HepG2 (cell line): ENCODE data around the gene ENTREP1. TPM values are rescaled to one million over a fixed set of nuclear protein-coding genes. Genes with fewer than 3 reads are reported as not detected.

Experiments
- ATAC-seq: fragments of 200-7000 bp; cut with Tn5 transposase; 3 replicates; pipeline ENCODE4 v1.9.1; 2020; ENCODE audit warnings: mild to moderate bottlenecking, moderate library complexity
- BruUV-seq: library from RNA; stranded (reverse); fragments of 400-500 nt; replicated peaks from 2 replicates; lab custom pipeline; 2021; lab: Mats Ljungman, UMichigan
- CTCF ChIA-PET: fragments of 300-600 bp; formaldehyde crosslinking; extraction: SDS; loops from one replicate; lab custom pipeline; 2021; ENCODE audit warnings: low total read pairs, inconsistent platforms, low intra/inter-chr PET ratio; lab: Yijun Ruan, JAX
- POLR2A ChIA-PET: fragments of 350-600 bp; sonication (Branson Sonifier 250); formaldehyde crosslinking; loops from one replicate; lab custom pipeline; 2020; ENCODE audit warnings: antibody characterized with exemption, inconsistent platforms; lab: Yijun Ruan, JAX
- DNase-seq: peaks from one replicate; pipeline ENCODE4 v3.0.0-alpha.2; 2015; ENCODE audit warnings: low spot score
- FAIRE-seq: peaks from 3 replicates; lab custom pipeline; 2011; peaks lifted over from hg19 to GRCh38; lab: Jason Lieb, UNC
- H2AFZ ChIP-seq: one replicate; pipeline ENCODE4 v1.6.1; 2011; ENCODE audit warnings: low read length, inconsistent platforms
- H3K27ac ChIP-seq: fragments of 300-600 bp; 3 replicates; pipeline ENCODE4 v1.8.0; 2011; ENCODE audit warnings: mixed run types, mild to moderate bottlenecking, mixed read lengths, low read length, inconsistent platforms; ENCODE audit not compliant: insufficient read depth; ENCODE audit errors: extremely low read length
- H3K27me3 ChIP-seq, 2 experiments: fragments of 200-600 bp in 1 of 2; 2 replicates in 1 of 2; 3 replicates in 1 of 2; pipeline versions ENCODE4 v1.6.0 to v1.8.0; 2011; ENCODE audit warnings: low read length in 2 of 2, mild to moderate bottlenecking in 2 of 2, moderate library complexity in 2 of 2, inconsistent platforms in 1 of 2; ENCODE audit not compliant: insufficient read depth in 2 of 2, control insufficient read depth in 1 of 2
- H3K36me3 ChIP-seq, 2 experiments: fragments of 200-600 bp in 1 of 2; replicated peaks in 1 of 2; 2 replicates in 1 of 2; 3 replicates in 1 of 2; pipeline versions ENCODE4 v1.5.1 to v1.8.0; 2011; ENCODE audit warnings: low read length in 2 of 2, inconsistent platforms in 1 of 2; ENCODE audit not compliant: insufficient read depth in 2 of 2, control insufficient read depth in 1 of 2
- H3K4me1 ChIP-seq: 2 replicates; pipeline ENCODE4 v1.5.1; 2012; ENCODE audit warnings: low read length, inconsistent platforms; ENCODE audit not compliant: insufficient read depth
- H3K4me2 ChIP-seq: 2 replicates; pipeline ENCODE4 v1.6.0; 2011; ENCODE audit warnings: low read depth, low read length, inconsistent platforms
- H3K4me3 ChIP-seq, 3 experiments: fragments of 200-600 bp in 1 of 3; sonication (generic), shearing (Covaris generic) in 1 of 3; replicated peaks in 1 of 3; 2 replicates each; pipeline ENCODE4 v1.5.1; 2011 to 2016; ENCODE audit warnings: low read length in 3 of 3, inconsistent platforms in 2 of 3, low read depth in 2 of 3, mild to moderate bottlenecking in 2 of 3, control low read depth in 1 of 3, mixed read lengths in 1 of 3; ENCODE audit not compliant: insufficient read depth in 1 of 3
- H3K79me2 ChIP-seq: one replicate; pipeline ENCODE4 v1.6.1; 2011; ENCODE audit warnings: low read length, inconsistent platforms; ENCODE audit not compliant: insufficient read depth
- H3K9ac ChIP-seq: 2 replicates; pipeline ENCODE4 v1.6.0; 2011; ENCODE audit warnings: mild to moderate bottlenecking, low read depth, low read length, inconsistent platforms; ENCODE audit not compliant: insufficient read depth
- H3K9me3 ChIP-seq: 2 replicates; pipeline ENCODE4 v1.5.1; 2012; ENCODE audit warnings: mild to moderate bottlenecking, low read length
- H4K20me1 ChIP-seq: 2 replicates; pipeline ENCODE4 v1.6.0; 2011; ENCODE audit warnings: inconsistent platforms, mild to moderate bottlenecking, low read length, moderate library complexity; ENCODE audit not compliant: insufficient read depth
- ARNT ChIP-seq: fragments of 450-650 bp; IDR thresholded peaks from 2 replicates; pipeline ENCODE4 v1.6.1; 2017
- ETV6 ChIP-seq: sonication (generic); formaldehyde crosslinking; conservative IDR thresholded peaks from 2 replicates; pipeline ENCODE4 v1.4.0; 2020; ENCODE audit warnings: missing genetic modification reagents
- EZH2 ChIP-seq: conservative IDR thresholded peaks from 2 replicates; pipeline ENCODE4 v1.6.1; 2012; ENCODE audit warnings: mild to moderate bottlenecking, low read depth, low read length, moderate library complexity
- RELA ChIP-seq: sonication (generic); formaldehyde crosslinking; IDR thresholded peaks from 2 replicates; pipeline ENCODE4 v1.4.0; 2020; ENCODE audit warnings: missing genetic modification reagents
- REST ChIP-seq, 2 experiments: IDR thresholded peaks; 2 replicates each; pipeline ENCODE4 v1.6.1; 2011 to 2012; ENCODE audit warnings: low read length in 2 of 2, borderline replicate concordance in 1 of 2, low read depth in 1 of 2, mild to moderate bottlenecking in 1 of 2, moderate library complexity in 1 of 2
- SRSF9 ChIP-seq: fragments of 200-400 bp; formaldehyde crosslinking; IDR thresholded peaks from 2 replicates; pipeline ENCODE4 v1.6.1; 2018; ENCODE audit warnings: borderline replicate concordance, mild to moderate bottlenecking, low read depth, low read length; ENCODE audit not compliant: insufficient read depth, poor library complexity, severe bottlenecking
- ZEB1 ChIP-seq: IDR thresholded peaks from 2 replicates; pipeline ENCODE4 v1.6.1; 2012; ENCODE audit warnings: mild to moderate bottlenecking, low read depth, inconsistent platforms; ENCODE audit not compliant: insufficient replicate concordance
- ZNF121 ChIP-seq: sonication (generic); formaldehyde crosslinking; IDR thresholded peaks from 2 replicates; pipeline ENCODE4 v1.5.0; 2020; ENCODE audit warnings: mild to moderate bottlenecking, missing genetic modification reagents
- ZNF142 ChIP-seq: sonication (generic); formaldehyde crosslinking; IDR thresholded peaks from 2 replicates; pipeline ENCODE4 v1.4.0; 2020; ENCODE audit warnings: missing genetic modification reagents
- ZNF207 ChIP-seq: fragments of 450-650 bp; IDR thresholded peaks from 2 replicates; pipeline ENCODE4 v1.6.1; 2016; ENCODE audit warnings: antibody characterized with exemption, borderline replicate concordance
- ZNF570 ChIP-seq: sonication (generic); formaldehyde crosslinking; IDR thresholded peaks from 2 replicates; pipeline ENCODE4 v1.4.0; 2020; ENCODE audit warnings: mild to moderate bottlenecking, missing genetic modification reagents, borderline replicate concordance
- WGBS: methylation state at CpG from one replicate; pipeline ENCODE4 v1.1.6; 2017; ENCODE audit warnings: low lambda C conversion rate; 5-methylcytosine and 5-hydroxymethylcytosine counted together
- in situ Hi-C: cut with HindIII; loops from 2 replicates; pipeline ENCODE4 v1.10.0; 2017; ENCODE audit warnings: low pct_unique_long_range_greater_than_20kb; ENCODE audit not compliant: extremely low pct_ligation_motif_present
- intact Hi-C: fragments of 100-400 bp; cut with micrococcal nuclease; formaldehyde crosslinking; loops from one replicate; pipeline ENCODE4 v1.10.0; 2022; ENCODE audit not compliant: unreplicated experiment
- polyA plus RNA-seq, 8 experiments: library from polyadenylated mRNA; depleted of rRNA in 3 of 8; stranded (reverse) in 7 of 8; unstranded in 1 of 8; fragments of >200 nt; fragmentation: Illumina TruSeq in 4 of 8; extraction: Trizol in 4 of 8; gene quantifications; 2 replicates each; pipeline versions ENCODE4 v1.2.1 to v1.2.3, GENCODE V29; 2011 to 2016; ENCODE audit warnings: low read depth in 4 of 8, missing spikeins in 1 of 8, mixed read lengths in 1 of 8; ENCODE audit not compliant: insufficient read depth in 1 of 8
- total RNA-seq, 5 experiments: library from RNA; depleted of rRNA; stranded (reverse); fragments of >200 nt; fragmentation: Illumina TruSeq; extraction: Trizol; gene quantifications; 2 replicates each; pipeline ENCODE4 v1.2.3, GENCODE V29; 2016; ENCODE audit warnings: low read depth in 1 of 5

Gene ENTREP1
- total and polyA plus RNA-seq, 2 of the 13 experiments (the other 11 are each of a cell fraction or from before 2014, with no cell fraction given) = not detected

GRCh38 chr9:69433392-69433791 lies 108.4 kb downstream of the ENTREP1 start (continued):
- TF ChIP-seq REST (IDR thresholded peaks at IDR 0.05; ENCODE audit: borderline replicate concordance in 1 of 2, low read depth in 1 of 2, low read length in 2 of 2) = no peak
- TF ChIP-seq ZEB1 = no peak
- no peak for TF ChIP-seq ZNF207
- TF ChIP-seq SRSF9 = no peak
- no peak for TF ChIP-seq EZH2

- Histone ChIP-seq H3K79me2 (no peaks in the 10 kb centered on the region), H2AFZ (no peak overlapping the region), H4K20me1 (no peaks in the 10 kb centered on the region), H3K4me3 (no peak overlapping the region), H3K27ac (no peak overlapping the region), H3K4me1 (no peaks in the 10 kb centered on the region), H3K9ac (no peak overlapping the region), H3K36me3 (no peaks in the 10 kb centered on the region), H3K4me2 (no peak overlapping the region), H3K9me3 (no peaks in the 10 kb centered on the region), H3K27me3 (peaks cover 4 to 5% of the 10 kb centered on the region in 2 experiments; a peak in 2 of 5 replicates)
- WGBS = 65% methylated on average over 4 of the region's 6 CpGs
- no peak for DNase-seq
- no peak for ATAC-seq
- no peak for TF ChIP-seq ETV6 (CRISPR knock-in tag)
- no peak for TF ChIP-seq ZNF142
- TF ChIP-seq ARNT = no peak
- no peak for TF ChIP-seq ZNF570
- TF ChIP-seq RELA (CRISPR knock-in tag) = no peak
- TF ChIP-seq ZNF121 (CRISPR knock-in tag) = no peak
- intact Hi-C loops = no loop called here
- ChIA-PET CTCF (no interaction called here), POLR2A (no interaction called here)
- no peak for FAIRE-seq
- in situ Hi-C loops = loop anchor here (25.0 kb wide), 1 partner anchor 478 kb away; no protein-coding TSS in a partner anchor
- BruUV-seq = no TSS peak
Observed at GRCh38 chr9:69433968-69434367, 109.0 kb downstream of the ENTREP1 start.
